Endothelial cell of umbilical vein (primary cell): Measurements from ENCODE around the gene SUSD6. TPM values are rescaled to one million over a fixed set of nuclear protein-coding genes. Genes with fewer than 3 reads are reported as not detected.

ENCODE experiments used
- BruUV-seq: library from RNA; stranded (reverse); fragments of 400-500 nt; replicated peaks from 2 replicates; lab custom pipeline; 2021; lab: Mats Ljungman, UMichigan
- CTCF ChIA-PET: fragments of 300-600, 350-600 bp; sonication (Branson Sonifier 250); formaldehyde crosslinking; loops from one replicate; lab custom pipeline; 2021; ENCODE audit warnings: antibody characterized with exemption, inconsistent platforms; lab: Charles Lee
- POLR2A ChIA-PET: fragments of 300-600, 350-600 bp; sonication (Branson Sonifier 250); formaldehyde crosslinking; loops from one replicate; lab custom pipeline; 2021; ENCODE audit warnings: antibody characterized with exemption, inconsistent platforms; lab: Charles Lee
- DNase-seq: peaks from one replicate; pipeline ENCODE4 v3.0.0-alpha.2; 2011; ENCODE audit warnings: low read depth, low spot score
- FAIRE-seq: peaks from 2 replicates; lab custom pipeline; 2011; peaks lifted over from hg19 to GRCh38; lab: Jason Lieb, UNC
- H2AFZ ChIP-seq: 2 replicates; pipeline ENCODE4 v1.6.0; 2012; ENCODE audit warnings: low read depth, low read length, control low read depth, inconsistent platforms
- H3K27ac ChIP-seq: 2 replicates; pipeline ENCODE4 v1.5.1; 2011; ENCODE audit warnings: low read depth, mild to moderate bottlenecking, control low read depth, low read length, moderate library complexity; ENCODE audit not compliant: insufficient read depth
- H3K27me3 ChIP-seq, 2 experiments: 2 replicates each; pipeline versions ENCODE4 v1.6.0 to v1.6.1; 2011; ENCODE audit warnings: low read length in 2 of 2, mixed read lengths in 1 of 2; ENCODE audit not compliant: control insufficient read depth in 2 of 2, insufficient read depth in 2 of 2
- H3K36me3 ChIP-seq, 2 experiments: 2 replicates in 1 of 2; 3 replicates in 1 of 2; pipeline ENCODE4 v1.5.1; 2011; ENCODE audit warnings: low read length in 2 of 2, mild to moderate bottlenecking in 1 of 2, moderate library complexity in 1 of 2; ENCODE audit not compliant: control insufficient read depth in 2 of 2, insufficient read depth in 2 of 2; ENCODE audit errors: extremely low read depth in 1 of 2
- H3K4me1 ChIP-seq: 3 replicates; pipeline ENCODE4 v1.5.1; 2011; ENCODE audit warnings: mild to moderate bottlenecking, low read length; ENCODE audit not compliant: control insufficient read depth, insufficient read depth; ENCODE audit errors: extremely low read depth
- H3K4me2 ChIP-seq: 2 replicates; pipeline ENCODE4 v1.6.1; 2011; ENCODE audit warnings: low read length, control low read depth, mixed read lengths; ENCODE audit not compliant: insufficient read depth
- H3K4me3 ChIP-seq, 3 experiments: fragments of 200-600 bp in 1 of 3; sonication (generic), shearing (Covaris generic) in 1 of 3; replicated peaks in 1 of 3; 2 replicates each; pipeline ENCODE4 v1.5.1; 2011 to 2016; ENCODE audit warnings: control low read depth in 3 of 3, low read length in 3 of 3, mild to moderate bottlenecking in 2 of 3, inconsistent platforms in 1 of 3, low read depth in 1 of 3, moderate library complexity in 1 of 3; ENCODE audit not compliant: insufficient read depth in 1 of 3
- H3K79me2 ChIP-seq: 2 replicates; pipeline ENCODE4 v1.6.0; 2012; ENCODE audit warnings: low read length, inconsistent platforms; ENCODE audit not compliant: control insufficient read depth, insufficient read depth
- H3K9ac ChIP-seq: replicated peaks from 2 replicates; pipeline ENCODE3; 2011; ENCODE audit warnings: low read length, control low read depth; ENCODE audit not compliant: insufficient read depth; ENCODE audit errors: extremely low read depth
- H3K9me1 ChIP-seq: replicated peaks from 3 replicates; pipeline ENCODE4 v1.6.0; 2011; ENCODE audit warnings: mild to moderate bottlenecking, low read length; ENCODE audit not compliant: control insufficient read depth, insufficient read depth; ENCODE audit errors: extremely low read depth
- H3K9me3 ChIP-seq: replicated peaks from 2 replicates; pipeline ENCODE4 v1.5.1; 2012; ENCODE audit warnings: low read length, inconsistent platforms; ENCODE audit not compliant: control insufficient read depth, insufficient read depth
- H4K20me1 ChIP-seq: replicated peaks from 2 replicates; pipeline ENCODE3; 2011; ENCODE audit warnings: mild to moderate bottlenecking, low read length; ENCODE audit not compliant: control insufficient read depth, insufficient read depth; ENCODE audit errors: extremely low read depth
- CTCF ChIP-seq, 2 donors: IDR thresholded peaks; 1 replicate in 1 of 2; 2 replicates in 1 of 2; pipeline ENCODE4 v1.5.1; 2011; ENCODE audit warnings: low read length in 2 of 2, mild to moderate bottlenecking in 2 of 2, moderate library complexity in 2 of 2, control low read depth in 1 of 2, inconsistent platforms in 1 of 2, low read depth in 1 of 2; ENCODE audit not compliant: insufficient read depth in 1 of 2; ENCODE audit errors: extremely low read depth in 1 of 2
- EZH2 ChIP-seq: IDR thresholded peaks from 2 replicates; pipeline ENCODE4 v1.6.1; 2012; ENCODE audit warnings: borderline replicate concordance, low read depth, mild to moderate bottlenecking, moderate library complexity, low read length, inconsistent platforms; ENCODE audit not compliant: severe bottlenecking
- FOS ChIP-seq: IDR thresholded peaks from 2 replicates; pipeline ENCODE4 v1.6.1; 2011; ENCODE audit warnings: mild to moderate bottlenecking, low read length, moderate library complexity, borderline replicate concordance; ENCODE audit not compliant: insufficient read depth
- GATA2 ChIP-seq: IDR thresholded peaks from 2 replicates; pipeline ENCODE4 v1.7.0; 2011; ENCODE audit warnings: low read depth, mild to moderate bottlenecking, moderate library complexity, mixed read lengths, low read length; ENCODE audit not compliant: insufficient read length, insufficient read depth
- JUN ChIP-seq: IDR thresholded peaks from 2 replicates; pipeline ENCODE4 v1.6.1; 2011; ENCODE audit warnings: borderline replicate concordance, low read depth; ENCODE audit not compliant: insufficient read length, insufficient read depth
- MAX ChIP-seq: IDR thresholded peaks from 2 replicates; pipeline ENCODE4 v1.6.1; 2011; ENCODE audit not compliant: insufficient read depth, insufficient read length
- MYC ChIP-seq: IDR thresholded peaks from one replicate; pipeline ENCODE4 v1.6.1; 2011; ENCODE audit warnings: mild to moderate bottlenecking, low read depth, low read length
- POLR2A ChIP-seq: IDR thresholded peaks from 2 replicates; pipeline ENCODE4 v1.6.1; 2012; ENCODE audit warnings: low read depth, mild to moderate bottlenecking, control low read depth, low read length
- POLR2AphosphoS5 ChIP-seq: IDR thresholded peaks from 2 replicates; pipeline ENCODE4 v1.6.1; 2012; ENCODE audit warnings: low read depth, mild to moderate bottlenecking, control low read depth, low read length, moderate library complexity; ENCODE audit not compliant: insufficient read depth
- dilution Hi-C: fragments of 300-500 bp; cut with MboI; formaldehyde crosslinking; loops from one replicate; pipeline ENCODE4 v1.15.0; 2019; ENCODE audit warnings: low sequenced_read_pairs; ENCODE audit not compliant: extremely low pct_ligation_motif_present
- intact Hi-C: fragments of 100-400 bp; cut with micrococcal nuclease; formaldehyde crosslinking; loops from one replicate; pipeline ENCODE4 v1.10.0; 2022
- polyA plus RNA-seq, 4 experiments: library from polyadenylated mRNA; depleted of rRNA in 3 of 4; stranded (reverse) in 3 of 4; unstranded in 1 of 4; fragments of >200 nt; gene quantifications; 2 replicates each; pipeline versions ENCODE4 v1.2.1 to v1.2.3, GENCODE V29; 2011 to 2012; ENCODE audit warnings: missing spikeins in 1 of 4
- total RNA-seq: library from RNA; stranded (reverse); gene quantifications from 2 replicates; pipeline ENCODE4 v1.2.3, GENCODE V29; 2021

SUSD6 gene
- total and polyA plus RNA-seq, 2 donors (not counting 3 experiments of a cell fraction or from before 2014, with no cell fraction given) = 13.4 to 19.5 TPM

- Histone ChIP-seq H3K9me3 (no peaks in the 10 kb centered on the region), H3K9me1 (no peaks in the 10 kb centered on the region), H3K9ac (no peak overlapping the region), H2AFZ (no peak overlapping the region), H3K4me3 (no peak overlapping the region), H3K4me2 (no peak overlapping the region), H3K36me3 (no peaks in the 10 kb centered on the region), H3K4me1 (no peaks in the 10 kb centered on the region), H3K27ac (no peak overlapping the region), H3K79me2 (no peaks in the 10 kb centered on the region), H4K20me1 (peaks cover 3% of the 10 kb centered on the region), H3K27me3 (no peaks in the 10 kb centered on the region)
- intact Hi-C loops (no loop called here), dilution Hi-C loops (no loop called here)
- ChIA-PET CTCF (interaction anchor here (1.2 kb wide), 1 partner anchor 72 kb away, joined by 4 read pairs; no protein-coding TSS in a partner anchor), POLR2A (interaction anchor here (0.6 kb wide), 1 partner anchor 39 kb away, joined by 8 read pairs; no protein-coding TSS in a partner anchor)
- DNase-seq (peak; percentile 49), FAIRE-seq (no peak)
- no TSS peak for BruUV-seq
- TF ChIP-seq MYC (no peak), JUN (no peak), EZH2 (no peak), POLR2A (no peak), POLR2AphosphoS5 (no peak), GATA2 (no peak), CTCF (IDR thresholded peaks at IDR 0.05; ENCODE audit: extremely low read depth in 1 of 2, insufficient read depth in 1 of 2, low read depth in 1 of 2, low read length in 2 of 2) (no peak), MAX (no peak), FOS (no peak)
These were observed 73.8 kb downstream of the SUSD6 start for GRCh38 chr14:69685218-69685616.
